ENCODE results near the gene MAPK4.

Gene MAPK4

GRCh38 chr18:50654658-50655550 lies 95.0 kb downstream of the MAPK4 start:
- no peak for DNase-seq

- no peak for DNase-seq
Observed at GRCh38 chr18:50656396-50656795, 96.5 kb downstream of the MAPK4 start.

- no peak for DNase-seq
Observed at GRCh38 chr18:50656841-50657470, 97.1 kb downstream of the MAPK4 start.

GRCh38 chr18:50658601-50659000 lies 98.7 kb downstream of the MAPK4 start:
- DNase-seq: no peak

- DNase-seq: no peak
Observed at GRCh38 chr18:50659091-50660003, 99.5 kb downstream of the MAPK4 start.

- no peak for DNase-seq
Observed at GRCh38 chr18:50661013-50661412, 101.1 kb downstream of the MAPK4 start.

GRCh38 chr18:50662177-50662576 lies 102.3 kb downstream of the MAPK4 start:
- DNase-seq: peak; percentile 45

GRCh38 chr18:50662775-50663383 lies 103.0 kb downstream of the MAPK4 start:
- DNase-seq: no peak

GRCh38 chr18:50663626-50664441 lies 103.9 kb downstream of the MAPK4 start:
- no peak for DNase-seq

- DNase-seq: no peak
Observed at GRCh38 chr18:50665015-50665414, 105.1 kb downstream of the MAPK4 start.

GRCh38 chr18:50665519-50665918 lies 105.6 kb downstream of the MAPK4 start:
- DNase-seq: no peak

- DNase-seq: no peak
Observed at GRCh38 chr18:50666536-50666935, 106.6 kb downstream of the MAPK4 start.

GRCh38 chr18:50671376-50671775 lies 111.5 kb downstream of the MAPK4 start:
- DNase-seq: no peak

- no peak for DNase-seq
Observed at GRCh38 chr18:50674307-50674980, 114.6 kb downstream of the MAPK4 start.

- DNase-seq: no peak
Observed at GRCh38 chr18:50675043-50675442, 115.2 kb downstream of the MAPK4 start.

GRCh38 chr18:50678651-50679050 lies 118.8 kb downstream of the MAPK4 start:
- DNase-seq: no peak

GRCh38 chr18:50679056-50679455 lies 119.2 kb downstream of the MAPK4 start:
- no peak for DNase-seq

- no peak for DNase-seq
Observed at GRCh38 chr18:50679656-50680055, 119.8 kb downstream of the MAPK4 start.

- no peak for DNase-seq
Observed at GRCh38 chr18:50680966-50681365, 121.1 kb downstream of the MAPK4 start.

GRCh38 chr18:50682852-50683251 lies 123.0 kb downstream of the MAPK4 start:
- DNase-seq: no peak

GRCh38 chr18:50686409-50686808 lies 126.5 kb downstream of the MAPK4 start:
- DNase-seq: no peak

Measured in NCI-H748 treated with DMSO at 0.1 percent for 48 hours (cell line).